Activated T-cell treated with anti-CD3 and anti-CD28 coated beads for 1 hour (primary cell): ENCODE results near the gene OR6C74.

Experiments used
- DNase-seq: peaks from one replicate; pipeline ENCODE4 v3.0.0-alpha.2; 2020; ENCODE audit warnings: low read depth

The OR6C74 gene

DNA sequence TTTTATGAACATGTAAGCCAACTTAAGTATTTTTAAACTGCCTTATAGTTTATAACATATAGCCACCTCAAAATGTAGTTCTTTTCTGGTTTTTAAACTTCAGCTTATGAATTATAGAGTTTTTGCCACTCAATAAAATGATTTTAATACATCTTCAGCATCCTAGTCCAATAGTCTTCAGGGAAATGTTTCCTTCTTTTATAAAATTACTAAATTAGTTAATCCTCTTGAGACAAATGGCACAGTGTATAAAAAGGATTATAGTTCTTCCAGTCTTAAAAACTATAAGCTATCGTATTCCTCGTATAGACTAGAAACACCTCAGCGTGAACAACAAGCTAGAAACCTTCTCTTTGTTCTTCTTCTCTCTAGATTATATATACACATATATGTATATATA lies at the start of gene OR6C74:
OR6C74 (plus strand) TSS at position 301 of the 400 bp plus-strand sequence. CDS start 2,679 bp downstream, outside the sequence.
- DNase-seq: no peak

DNA sequence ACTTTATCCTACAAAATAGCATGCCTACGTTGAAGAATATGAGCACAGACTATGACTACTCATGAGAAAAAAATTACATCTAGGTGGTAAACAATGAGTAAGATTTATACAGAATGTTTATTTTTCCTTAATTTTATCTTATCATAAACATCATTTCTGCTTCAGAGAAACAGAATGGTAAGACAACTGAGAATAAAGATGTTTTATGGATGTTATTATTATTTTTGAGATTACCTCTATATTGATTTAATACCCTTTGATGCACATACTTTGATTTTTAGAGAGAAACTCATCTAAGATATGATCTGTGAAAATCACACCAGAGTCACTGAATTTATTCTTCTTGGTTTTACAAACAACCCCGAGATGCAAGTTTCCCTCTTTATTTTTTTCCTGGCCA lies 23.7 kb upstream of the OR6C74 start, which contains the start of gene OR10A7:
OR10A7 (plus strand) TSS at position 301 of the 400 bp plus-strand sequence; CDS start at position 301, 0 bp downstream.
- DNase-seq: no peak

DNA sequence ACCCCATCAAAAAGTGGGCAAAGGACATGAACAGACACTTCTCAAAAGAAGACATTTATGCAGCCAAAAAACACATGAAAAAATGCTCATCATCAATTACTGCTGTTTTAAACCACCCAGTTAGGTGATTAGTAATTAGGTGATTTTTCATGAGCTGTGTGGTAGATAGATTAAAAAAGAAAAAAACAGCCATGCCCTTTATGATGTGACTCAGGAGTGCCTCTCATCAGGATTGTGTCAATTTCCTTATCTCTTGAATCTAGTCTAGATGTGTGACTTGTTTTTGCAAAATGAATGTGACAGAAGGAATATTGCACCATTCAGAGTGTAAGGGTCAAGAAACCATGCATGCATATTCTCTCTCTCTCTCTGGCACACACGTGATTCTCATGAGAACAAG lies 17.9 kb upstream of the OR6C74 start:
- no peak for DNase-seq

DNA sequence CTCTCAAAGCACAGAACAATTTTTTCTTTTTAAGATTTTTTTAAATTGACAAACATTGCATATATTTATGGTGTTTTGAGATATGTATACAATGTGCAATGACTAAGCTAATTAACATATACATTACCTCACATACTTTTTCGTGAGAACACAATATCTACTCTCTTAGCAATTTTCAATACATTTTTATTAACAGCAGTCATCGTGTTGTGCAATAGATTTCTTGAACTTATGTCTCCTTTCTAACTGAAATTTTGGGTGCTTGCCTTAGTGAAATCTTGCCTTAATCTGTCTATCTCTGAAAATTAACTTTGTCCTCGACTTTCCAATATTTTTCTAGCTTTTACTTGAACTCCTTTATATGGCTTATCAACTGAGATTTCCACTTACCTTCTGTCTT lies 16.8 kb upstream of the OR6C74 start:
- no peak for DNase-seq

DNA sequence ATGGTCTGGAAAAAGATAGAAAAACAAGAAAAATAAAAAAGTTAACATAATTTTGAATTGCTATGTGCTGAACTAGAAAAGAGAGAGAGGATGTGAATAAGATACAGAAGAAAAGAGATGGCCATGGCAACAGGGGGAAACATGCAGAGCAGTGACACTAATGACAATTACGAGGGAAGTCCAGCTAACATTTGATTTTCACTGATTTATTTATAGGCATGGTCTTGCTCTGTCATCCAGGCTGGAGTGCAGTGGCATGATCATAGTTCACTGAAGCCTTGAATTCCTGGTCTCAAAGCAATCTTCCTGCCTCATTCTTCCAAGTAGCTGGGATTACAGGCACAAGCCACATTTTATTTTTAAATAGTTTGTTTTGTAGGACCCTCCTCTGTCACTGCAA lies 1.8 kb downstream of the OR6C74 start:
- DNase-seq: no peak

DNA sequence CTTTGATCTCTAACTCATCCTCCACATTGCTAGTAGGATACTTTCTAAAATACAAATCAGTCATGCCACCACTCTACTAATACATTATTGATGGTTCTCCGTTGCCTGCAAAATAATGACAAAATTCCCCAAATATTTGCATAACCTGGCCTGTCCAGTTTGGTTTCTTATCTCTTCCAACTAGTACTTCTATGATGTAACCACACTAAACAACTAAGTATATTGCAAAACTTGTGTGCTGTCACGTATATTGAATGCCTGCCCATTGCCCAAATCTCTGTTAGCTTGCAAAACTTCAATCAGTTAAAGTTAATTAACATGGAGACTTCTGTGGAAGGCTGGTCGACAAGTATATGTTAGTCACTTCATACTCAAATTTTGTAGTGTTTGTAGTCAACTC lies 6.5 kb downstream of the OR6C74 start:
- no peak for DNase-seq

DNA sequence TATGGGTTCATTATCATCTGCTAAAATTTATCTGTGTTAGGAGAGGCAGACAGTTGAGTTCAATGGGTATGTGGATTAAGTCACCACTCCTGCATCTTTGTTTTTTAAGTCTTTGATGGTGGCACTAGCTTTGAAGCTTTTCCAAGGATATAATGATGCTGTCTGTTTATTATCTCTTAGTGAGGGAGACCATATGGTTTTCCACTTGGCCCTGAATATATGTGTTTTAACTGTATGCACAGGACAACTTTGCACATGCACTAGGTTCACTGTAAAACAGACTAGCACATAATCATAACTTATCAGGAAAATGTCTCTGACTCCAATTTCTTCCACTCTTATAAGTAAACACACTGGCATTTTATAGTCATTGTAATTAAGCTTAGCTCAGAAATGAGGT lies 8.9 kb downstream of the OR6C74 start:
- no peak for DNase-seq

DNA sequence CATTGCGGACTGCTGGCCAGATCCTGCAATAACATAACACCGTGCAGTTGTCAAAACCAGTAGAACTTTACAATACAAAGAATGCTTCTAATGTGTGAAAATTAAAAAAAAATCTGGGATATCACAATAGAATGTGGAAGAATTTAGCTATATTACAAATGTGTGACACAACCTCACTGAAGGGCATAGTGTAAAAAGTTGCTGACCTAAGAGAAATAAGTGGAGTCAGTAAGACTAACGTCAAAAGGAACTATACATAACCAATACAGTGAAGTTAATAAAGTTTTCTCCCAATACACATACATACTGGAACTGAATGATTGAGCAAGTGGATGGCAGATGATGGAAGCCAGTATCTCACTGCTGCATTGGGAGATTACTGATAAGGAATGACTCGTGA lies 12.4 kb downstream of the OR6C74 start:
- no peak for DNase-seq

DNA sequence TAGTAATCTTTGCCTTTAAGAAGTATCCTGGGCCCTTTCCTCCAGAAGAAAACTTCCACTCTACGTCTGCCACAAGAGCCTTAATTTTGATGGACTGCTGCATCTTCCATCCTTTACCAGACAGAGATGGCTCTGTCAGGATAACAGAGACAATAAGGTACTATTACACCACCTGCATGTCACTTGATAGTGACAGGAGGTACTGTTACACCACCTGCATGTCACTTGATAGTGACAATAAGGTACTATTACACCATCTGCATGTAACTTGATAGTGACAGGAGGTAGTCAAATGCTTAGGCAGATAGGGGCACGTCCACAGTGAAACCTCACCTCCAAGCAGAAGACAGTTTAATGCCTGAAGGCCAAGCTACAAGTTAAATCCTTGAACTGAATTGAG lies 13.9 kb downstream of the OR6C74 start:
- no peak for DNase-seq

DNA sequence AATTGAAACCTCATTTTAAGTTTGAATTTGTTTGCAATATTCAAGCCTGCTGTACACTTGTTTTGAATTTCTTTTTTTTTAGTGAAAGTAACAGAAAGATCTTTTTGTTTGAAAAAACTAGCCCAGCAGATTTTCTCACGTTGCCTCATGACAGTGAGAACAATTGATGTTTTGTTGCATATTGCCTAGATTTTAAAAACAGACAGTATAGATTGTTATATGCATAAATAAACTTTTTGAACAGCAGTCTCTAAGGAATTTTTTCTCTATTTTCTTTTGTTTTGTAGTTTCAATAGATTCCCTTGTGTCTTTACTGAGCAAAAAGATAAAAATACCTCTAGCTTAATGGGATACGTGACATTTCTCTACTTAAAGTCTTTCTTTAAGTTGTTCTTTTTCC lies 36.6 kb downstream of the OR6C74 start:
- no peak for DNase-seq

DNA sequence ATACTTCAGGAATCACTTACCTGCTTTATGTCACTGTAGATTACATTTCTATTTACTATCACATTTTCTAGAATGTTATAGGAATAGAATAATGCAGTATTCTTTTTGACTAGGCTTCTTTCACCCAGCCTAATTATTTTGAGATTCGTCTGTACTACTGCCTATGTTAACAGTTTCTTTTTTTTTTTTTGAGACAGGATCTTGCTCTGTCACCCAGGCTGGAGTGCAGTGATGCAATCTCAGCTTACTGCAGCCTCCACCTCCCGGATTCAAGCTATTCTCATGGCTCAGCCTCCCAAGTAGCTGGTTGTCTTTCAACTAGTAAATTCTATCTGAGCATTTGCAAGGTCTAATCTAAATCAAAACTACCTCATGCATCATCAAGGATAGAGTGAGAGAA lies 45.6 kb downstream of the OR6C74 start:
- no peak for DNase-seq
